Measurements from ENCODE around the gene ERBIN. TPM values are rescaled to one million over a fixed set of nuclear protein-coding genes. Genes with fewer than 3 reads are reported as not detected.

Gene ERBIN
- total RNA-seq, 1 donor from 2014 or later, result 54.1 TPM

- DNase-seq (ENCODE audit: low read depth, low spot score), result no peak
Measured at GRCh38 chr5:66129144-66129543, 202.8 kb downstream of the ERBIN start.

- no peak for DNase-seq (ENCODE audit: low read depth, low spot score)
Measured at GRCh38 chr5:66130493-66130892, 204.1 kb downstream of the ERBIN start.

Other genes starting within 250 kb of the ERBIN start
- 11.8 and 17.1 TPM in 2 replicates for gene SGTB, start 204.5 kb upstream of the ERBIN start, total RNA-seq
- gene NLN, start 204.4 kb upstream of the ERBIN start, total RNA-seq, result 46.0 and 73.0 TPM in 2 replicates
- gene SREK1, start 217.7 kb downstream of the ERBIN start, total RNA-seq, result 57.9 and 82.9 TPM in 2 replicates